Measurements from ENCODE around the gene ADCY7.
A peak's percentile ranks its signal among the peaks of the same experiment; 100 is the strongest.

The ADCY7 gene

DNA sequence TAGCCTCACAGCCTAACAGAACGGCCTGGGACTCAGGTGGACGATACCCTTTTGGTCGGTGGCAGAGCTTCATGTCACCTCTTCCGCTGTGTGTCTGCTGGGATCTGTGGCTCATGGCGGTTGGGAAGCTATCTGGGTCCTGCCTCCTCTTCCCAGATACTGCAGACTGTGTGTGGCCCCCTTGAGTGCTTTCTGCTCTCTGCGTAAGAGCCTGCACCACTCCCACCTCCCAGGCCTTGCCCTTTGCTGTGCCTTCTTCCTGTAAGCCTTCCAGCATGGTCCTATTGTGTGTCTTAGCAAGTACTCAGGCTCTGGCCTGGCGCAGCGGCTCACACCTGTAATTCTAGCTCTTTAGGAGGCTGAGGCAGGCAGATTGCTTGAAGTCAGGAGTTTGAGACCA is 17.5 kb upstream of the ADCY7 start:
- DNase-seq (ENCODE audit: low read depth in 2 of 2), result no peak
- H3K4me3 ChIP-seq (replicated peaks in 1 of 2; ENCODE audit: low read depth in 2 of 2, low read length in 2 of 2), result no peak overlapping the region
- TF ChIP-seq CTCF (IDR thresholded peaks at IDR 0.05; ENCODE audit: low read depth, low read length), result no peak

- DNase-seq (ENCODE audit: low read depth in 2 of 2), result peak; percentile 82 to 90
- no peak overlapping the region for H3K4me3 ChIP-seq (replicated peaks in 1 of 2; ENCODE audit: low read depth in 2 of 2, low read length in 2 of 2)
- TF ChIP-seq CTCF (IDR thresholded peaks at IDR 0.05; ENCODE audit: low read depth, low read length), result no peak
Measured at GRCh38 chr16:50251375-50252081, 14.8 kb upstream of the ADCY7 start.

DNA sequence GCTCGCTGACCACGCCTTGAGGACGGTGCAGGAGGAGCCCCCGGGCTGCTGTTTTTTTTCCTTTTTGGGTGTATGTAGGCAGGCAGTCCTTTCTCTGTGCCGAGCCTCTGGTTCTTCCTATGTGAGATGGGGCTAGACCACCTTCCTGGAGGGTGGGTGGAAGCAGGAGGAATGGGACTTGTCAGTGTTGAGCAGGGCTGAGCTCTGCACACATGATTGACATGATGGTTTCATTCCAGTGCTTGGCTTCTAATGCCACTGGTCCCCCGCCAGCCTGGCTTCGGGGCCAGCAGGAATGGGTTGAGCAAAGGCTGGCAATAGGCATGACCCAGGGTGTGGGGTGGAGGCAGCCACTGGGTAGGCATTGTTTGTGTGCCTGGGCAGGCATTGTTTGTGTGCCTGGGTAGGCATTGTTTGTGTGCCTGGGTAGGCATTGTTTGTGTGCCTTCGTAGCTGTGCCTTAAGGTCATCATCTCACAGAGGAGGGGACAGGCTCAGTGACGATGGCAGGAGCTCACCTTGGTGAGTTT is 14.2 kb upstream of the ADCY7 start:
- no peak for DNase-seq (ENCODE audit: low read depth in 2 of 2)
- no peak overlapping the region for H3K4me3 ChIP-seq (replicated peaks in 1 of 2; ENCODE audit: low read depth in 2 of 2, low read length in 2 of 2)
- TF ChIP-seq CTCF (IDR thresholded peaks at IDR 0.05; ENCODE audit: low read depth, low read length), result no peak

DNA sequence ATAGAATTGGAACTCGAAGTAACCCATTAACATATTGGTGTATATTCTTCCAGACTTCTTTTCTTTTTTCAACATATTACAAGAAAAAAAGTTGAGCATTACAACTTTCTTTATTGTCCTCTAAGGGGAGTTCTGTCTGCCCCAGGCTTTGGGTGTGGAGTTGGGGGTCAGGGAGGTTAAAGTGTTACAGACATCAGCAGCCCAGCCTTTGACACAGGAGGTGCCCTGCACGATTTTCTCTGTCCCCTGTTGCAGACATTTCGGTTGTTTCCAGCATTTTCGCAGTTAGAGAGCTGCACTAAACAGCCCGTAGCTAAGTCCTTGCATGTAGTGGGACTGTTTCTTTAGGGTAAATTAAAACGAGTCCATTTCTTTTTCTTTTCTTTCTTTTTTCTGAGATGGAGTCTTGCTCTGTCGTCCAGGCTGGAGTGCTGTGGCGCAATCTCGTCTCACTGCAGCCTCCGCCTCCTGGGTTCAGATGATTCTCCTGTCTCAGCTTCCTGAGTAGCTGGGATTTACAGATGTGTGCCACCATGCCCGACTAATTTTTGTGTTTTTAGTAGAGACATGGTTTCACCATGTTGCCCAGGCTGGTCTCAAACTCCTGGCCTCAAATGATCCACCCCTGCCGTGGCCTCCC is 13.4 kb upstream of the ADCY7 start:
- DNase-seq (ENCODE audit: low read depth in 2 of 2), result no peak
- no peak for TF ChIP-seq CTCF (IDR thresholded peaks at IDR 0.05; ENCODE audit: low read depth, low read length)
- H3K4me3 ChIP-seq (replicated peaks in 1 of 2; ENCODE audit: low read depth in 2 of 2, low read length in 2 of 2), result no peak overlapping the region

- DNase-seq (ENCODE audit: low read depth in 2 of 2), result no peak
- H3K4me3 ChIP-seq (replicated peaks in 1 of 2; ENCODE audit: low read depth in 2 of 2, low read length in 2 of 2), result no peak overlapping the region
- no peak for TF ChIP-seq CTCF (IDR thresholded peaks at IDR 0.05; ENCODE audit: low read depth, low read length)
Measured at GRCh38 chr16:50253514-50253910, 12.8 kb upstream of the ADCY7 start.

- H3K4me3 ChIP-seq (replicated peaks in 1 of 2; ENCODE audit: low read depth in 2 of 2, low read length in 2 of 2), result no peak overlapping the region
- no peak for TF ChIP-seq CTCF (IDR thresholded peaks at IDR 0.05; ENCODE audit: low read depth, low read length)
- no peak for DNase-seq (ENCODE audit: low read depth in 2 of 2)
Measured at GRCh38 chr16:50254072-50254471, 12.3 kb upstream of the ADCY7 start.
